IMR-90 (cell line): Measurements from ENCODE around the gene MICU1. TPM values are rescaled to one million over a fixed set of nuclear protein-coding genes. Genes with fewer than 3 reads are reported as not detected.

Source experiments
- ATAC-seq: fragments of 200-7000 bp; cut with Tn5 transposase; 2 replicates; pipeline ENCODE4 v1.9.1; 2020; ENCODE audit warnings: low read depth, mild to moderate bottlenecking, moderate library complexity
- BruUV-seq: library from RNA; stranded (reverse); fragments of 400-500 nt; replicated peaks from 2 replicates; lab custom pipeline; 2021; lab: Mats Ljungman, UMichigan
- CTCF ChIA-PET: fragments of 300-600 bp; formaldehyde crosslinking; extraction: SDS; loops from one replicate; lab custom pipeline; 2021; ENCODE audit warnings: antibody characterized with exemption; lab: Yijun Ruan, JAX
- POLR2A ChIA-PET: fragments of 300-600 bp; sonication (Branson Sonifier 250); formaldehyde crosslinking; loops from one replicate; lab custom pipeline; 2022; ENCODE audit warnings: antibody characterized with exemption; ENCODE audit not compliant: unreplicated experiment; lab: Charles Lee
- DNase-seq: peaks from one replicate; pipeline ENCODE4 v3.0.0; 2013
- H2AFZ ChIP-seq: replicated peaks from 2 replicates; pipeline ENCODE3; 2013; ENCODE audit warnings: low read length, mild to moderate bottlenecking; ENCODE audit not compliant: poor library complexity
- H2AK5ac ChIP-seq: 2 replicates; pipeline ENCODE4 v1.6.1; 2013; ENCODE audit warnings: low read depth, low read length, inconsistent platforms
- H2AK9ac ChIP-seq: replicated peaks from 2 replicates; pipeline ENCODE3; 2013; ENCODE audit warnings: mild to moderate bottlenecking, low read depth, low read length, moderate library complexity; ENCODE audit not compliant: poor library complexity
- H2BK120ac ChIP-seq: 2 replicates; pipeline ENCODE4 v1.6.1; 2013; ENCODE audit warnings: low read depth, low read length, inconsistent platforms
- H2BK15ac ChIP-seq: 3 replicates; pipeline ENCODE4 v1.6.1; 2013; ENCODE audit warnings: low read depth, low read length, inconsistent platforms
- H2BK20ac ChIP-seq: 2 replicates; pipeline ENCODE4 v1.6.1; 2013; ENCODE audit warnings: low read depth, mild to moderate bottlenecking, inconsistent platforms, low read length, moderate library complexity
- H2BK5ac ChIP-seq: 2 replicates; pipeline ENCODE4 v1.6.1; 2013; ENCODE audit warnings: mild to moderate bottlenecking, low read depth, low read length, inconsistent platforms; ENCODE audit not compliant: poor library complexity, severe bottlenecking
- H3K14ac ChIP-seq: replicated peaks from 2 replicates; pipeline ENCODE4 v1.6.1; 2013; ENCODE audit warnings: low read depth, low read length, inconsistent platforms
- H3K18ac ChIP-seq: 2 replicates; pipeline ENCODE4 v1.6.1; 2013; ENCODE audit warnings: low read depth, low read length, control low read depth
- H3K23ac ChIP-seq: 2 replicates; pipeline ENCODE4 v1.6.1; 2013; ENCODE audit warnings: low read depth, low read length, inconsistent platforms
- H3K27ac ChIP-seq: 2 replicates; pipeline ENCODE4 v1.5.1; 2013; ENCODE audit warnings: mild to moderate bottlenecking, control low read depth, low read length; ENCODE audit not compliant: insufficient read depth
- H3K27me3 ChIP-seq: 2 replicates; pipeline ENCODE4 v1.6.1; 2013; ENCODE audit warnings: low read length; ENCODE audit not compliant: control insufficient read depth, insufficient read depth
- H3K36me3 ChIP-seq: 2 replicates; pipeline ENCODE4 v1.6.1; 2013; ENCODE audit warnings: low read length, mixed read lengths; ENCODE audit not compliant: control insufficient read depth, insufficient read depth
- H3K4ac ChIP-seq: 2 replicates; pipeline ENCODE4 v1.6.1; 2013; ENCODE audit warnings: low read depth, low read length, inconsistent platforms
- H3K4me1 ChIP-seq: 2 replicates; pipeline ENCODE4 v1.6.1; 2013; ENCODE audit warnings: low read length, mixed read lengths; ENCODE audit not compliant: control insufficient read depth, insufficient read depth
- H3K4me2 ChIP-seq: 2 replicates; pipeline ENCODE4 v1.6.1; 2013; ENCODE audit warnings: low read depth, mild to moderate bottlenecking, control low read depth, low read length, moderate library complexity
- H3K4me3 ChIP-seq: 2 replicates; pipeline ENCODE4 v1.5.1; 2013; ENCODE audit warnings: low read depth, mild to moderate bottlenecking, control low read depth, low read length, moderate library complexity; ENCODE audit not compliant: insufficient read depth
- H3K56ac ChIP-seq: 2 replicates; pipeline ENCODE4 v1.6.1; 2013; ENCODE audit warnings: low read length, inconsistent platforms; ENCODE audit not compliant: insufficient read depth; ENCODE audit errors: extremely low read depth
- H3K79me1 ChIP-seq, 2 experiments: 2 replicates each; pipeline ENCODE4 v1.6.1; 2013; ENCODE audit warnings: low read length in 2 of 2, inconsistent platforms in 1 of 2, low read depth in 1 of 2
- H3K9ac ChIP-seq: 2 replicates; pipeline ENCODE4 v1.6.1; 2013; ENCODE audit warnings: low read depth, low read length, control low read depth
- H3K9me1 ChIP-seq: 2 replicates; pipeline ENCODE4 v1.6.1; 2013; ENCODE audit warnings: low read length, inconsistent platforms; ENCODE audit not compliant: insufficient read depth
- H3K9me3 ChIP-seq: 2 replicates; pipeline ENCODE4 v1.6.1; 2013; ENCODE audit warnings: low read length; ENCODE audit not compliant: control insufficient read depth, insufficient read depth
- H4K20me1 ChIP-seq: 2 replicates; pipeline ENCODE4 v1.6.1; 2013; ENCODE audit warnings: low read length, inconsistent platforms; ENCODE audit not compliant: insufficient read depth
- H4K5ac ChIP-seq: 2 replicates; pipeline ENCODE4 v1.6.1; 2013; ENCODE audit warnings: mild to moderate bottlenecking, low read depth, low read length, control low read depth
- H4K8ac ChIP-seq, 2 experiments: 2 replicates each; pipeline ENCODE4 v1.6.1; 2013; ENCODE audit warnings: low read depth in 2 of 2, low read length in 2 of 2, control low read depth in 1 of 2, inconsistent platforms in 1 of 2
- H4K91ac ChIP-seq: 2 replicates; pipeline ENCODE4 v1.6.1; 2013; ENCODE audit warnings: low read depth, low read length, inconsistent platforms; ENCODE audit not compliant: insufficient read depth
- BHLHE40 ChIP-seq: fragments of 150-350 bp; IDR thresholded peaks from 2 replicates; pipeline ENCODE4 v1.6.1; 2016; ENCODE audit warnings: mild to moderate bottlenecking, low read depth, low read length
- CEBPB ChIP-seq: IDR thresholded peaks from 2 replicates; pipeline ENCODE4 v1.6.1; 2012; ENCODE audit warnings: low read depth, low read length, improper control_type of control experiment
- CHD1 ChIP-seq: IDR thresholded peaks from 2 replicates; pipeline ENCODE4 v1.6.1; 2012; ENCODE audit warnings: low read depth, low read length, improper control_type of control experiment
- ELK1 ChIP-seq: fragments of 150-350 bp; IDR thresholded peaks from 2 replicates; pipeline ENCODE4 v1.6.1; 2016; ENCODE audit warnings: low read depth, mild to moderate bottlenecking, low read length, moderate library complexity, borderline replicate concordance
- FOS ChIP-seq: fragments of 150-350 bp; IDR thresholded peaks from 2 replicates; pipeline ENCODE4 v1.6.1; 2016; ENCODE audit warnings: low read depth, low read length
- MAFK ChIP-seq: IDR thresholded peaks from 2 replicates; pipeline ENCODE4 v1.6.1; 2012; ENCODE audit warnings: low read depth, low read length, improper control_type of control experiment
- MAZ ChIP-seq: IDR thresholded peaks from 2 replicates; pipeline ENCODE4 v1.6.1; 2012; ENCODE audit warnings: low read depth, mild to moderate bottlenecking, low read length, improper control_type of control experiment, moderate library complexity, borderline replicate concordance
- MXI1 ChIP-seq: IDR thresholded peaks from 2 replicates; pipeline ENCODE4 v1.6.1; 2012; ENCODE audit warnings: low read depth, mild to moderate bottlenecking, low read length, moderate library complexity, borderline replicate concordance
- NFE2L2 ChIP-seq: fragments of 150-350 bp; IDR thresholded peaks from 2 replicates; pipeline ENCODE4 v1.6.1; 2016; ENCODE audit warnings: low read depth, mild to moderate bottlenecking, low read length
- POLR2A ChIP-seq: IDR thresholded peaks from 2 replicates; pipeline ENCODE4 v1.6.1; 2012; ENCODE audit warnings: mild to moderate bottlenecking, low read depth, low read length
- RAD21 ChIP-seq: IDR thresholded peaks from 2 replicates; pipeline ENCODE4 v1.6.1; 2012; ENCODE audit warnings: low read length, improper control_type of control experiment
- RCOR1 ChIP-seq: IDR thresholded peaks from 2 replicates; pipeline ENCODE4 v1.6.1; 2012; ENCODE audit warnings: mild to moderate bottlenecking, low read length, improper control_type of control experiment; ENCODE audit not compliant: insufficient replicate concordance
- RFX5 ChIP-seq: IDR thresholded peaks from 2 replicates; pipeline ENCODE4 v1.8.0; 2012; ENCODE audit warnings: low read depth, mild to moderate bottlenecking, low read length, moderate library complexity
- SMC3 ChIP-seq: fragments of 150-350 bp; IDR thresholded peaks from 2 replicates; pipeline ENCODE4 v1.6.1; 2016; ENCODE audit warnings: low read depth, mild to moderate bottlenecking, antibody characterized with exemption, low read length, moderate library complexity
- WGBS, 2 experiments: methylation state at CpG; one replicate each; pipeline versions ENCODE4 v1.1.5 to v1.1.7; 2013; ENCODE audit warnings: missing lambda C conversion rate in 2 of 2; ENCODE audit not compliant: insufficient read length in 1 of 2; ENCODE audit errors: extremely low coverage in 2 of 2; 5-methylcytosine and 5-hydroxymethylcytosine counted together
- dilution Hi-C: fragments of 300-500 bp; cut with HindIII; formaldehyde crosslinking; loops from one replicate; pipeline ENCODE4 v1.14.3; 2018; ENCODE audit warnings: low sequenced_read_pairs; ENCODE audit not compliant: unreplicated experiment
- in situ Hi-C: fragments of 300-500 bp; cut with MboI; formaldehyde crosslinking; loops from 3 replicates; pipeline ENCODE4 v1.14.3; 2019; ENCODE audit warnings: low sequenced_read_pairs, inconsistent platforms, mixed read lengths
- intact Hi-C: fragments of 100-400 bp; cut with micrococcal nuclease; formaldehyde crosslinking; loops from 2 replicates; pipeline ENCODE4 v1.10.0; 2022
- polyA plus RNA-seq, 3 experiments: library from polyadenylated mRNA; depleted of rRNA; stranded (reverse); fragments of >200 nt; gene quantifications; 2 replicates each; pipeline ENCODE4 v1.2.3, GENCODE V29; 2012; ENCODE audit warnings: low replicate concordance in 1 of 3
- total RNA-seq: library from RNA; depleted of rRNA; stranded (reverse); fragments of >200 nt; gene quantifications from 2 replicates; pipeline ENCODE4 v1.2.3, GENCODE V29; 2012
- TF ChIP-seq, protein P1 (sequence below): conservative IDR thresholded peaks from 2 replicates; pipeline ENCODE4 v1.5.1; 2012; ENCODE audit warnings: mild to moderate bottlenecking, low read depth, low read length, improper control_type of control experiment
- TF ChIP-seq, protein P2 (sequence below): fragments of 150-350 bp; IDR thresholded peaks from 2 replicates; pipeline ENCODE4 v1.6.1; 2017; ENCODE audit warnings: mild to moderate bottlenecking, antibody characterized with exemption, low read length, low read depth

MICU1 gene
- total and polyA plus RNA-seq, 2 of the 4 experiments (the other 2 are of a cell fraction), result 43.6 to 44.7 TPM

GRCh38 chr10:72573079-72573478 is 52.8 kb downstream of the MICU1 start:
- no peak overlapping the region for H3K4ac ChIP-seq
- no peak for ATAC-seq
- H4K8ac ChIP-seq, result no peak overlapping the region
- no peak overlapping the region for H3K4me2 ChIP-seq
- no peak overlapping the region for H3K14ac ChIP-seq
- H2AFZ ChIP-seq, result no peak overlapping the region
- H3K9me1 ChIP-seq, result peaks cover 6% of the 10 kb centered on the region
- DNase-seq, result no peak
- TF ChIP-seq RFX5, result no peak
- no peak for TF ChIP-seq CHD1
- no peak for TF ChIP-seq NFE2L2
- TF ChIP-seq, protein P1, sequence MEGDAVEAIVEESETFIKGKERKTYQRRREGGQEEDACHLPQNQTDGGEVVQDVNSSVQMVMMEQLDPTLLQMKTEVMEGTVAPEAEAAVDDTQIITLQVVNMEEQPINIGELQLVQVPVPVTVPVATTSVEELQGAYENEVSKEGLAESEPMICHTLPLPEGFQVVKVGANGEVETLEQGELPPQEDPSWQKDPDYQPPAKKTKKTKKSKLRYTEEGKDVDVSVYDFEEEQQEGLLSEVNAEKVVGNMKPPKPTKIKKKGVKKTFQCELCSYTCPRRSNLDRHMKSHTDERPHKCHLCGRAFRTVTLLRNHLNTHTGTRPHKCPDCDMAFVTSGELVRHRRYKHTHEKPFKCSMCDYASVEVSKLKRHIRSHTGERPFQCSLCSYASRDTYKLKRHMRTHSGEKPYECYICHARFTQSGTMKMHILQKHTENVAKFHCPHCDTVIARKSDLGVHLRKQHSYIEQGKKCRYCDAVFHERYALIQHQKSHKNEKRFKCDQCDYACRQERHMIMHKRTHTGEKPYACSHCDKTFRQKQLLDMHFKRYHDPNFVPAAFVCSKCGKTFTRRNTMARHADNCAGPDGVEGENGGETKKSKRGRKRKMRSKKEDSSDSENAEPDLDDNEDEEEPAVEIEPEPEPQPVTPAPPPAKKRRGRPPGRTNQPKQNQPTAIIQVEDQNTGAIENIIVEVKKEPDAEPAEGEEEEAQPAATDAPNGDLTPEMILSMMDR, result no peak
- no peak for TF ChIP-seq RCOR1
- no peak for TF ChIP-seq CEBPB
- TF ChIP-seq POLR2A, result no peak
- TF ChIP-seq, protein P2, sequence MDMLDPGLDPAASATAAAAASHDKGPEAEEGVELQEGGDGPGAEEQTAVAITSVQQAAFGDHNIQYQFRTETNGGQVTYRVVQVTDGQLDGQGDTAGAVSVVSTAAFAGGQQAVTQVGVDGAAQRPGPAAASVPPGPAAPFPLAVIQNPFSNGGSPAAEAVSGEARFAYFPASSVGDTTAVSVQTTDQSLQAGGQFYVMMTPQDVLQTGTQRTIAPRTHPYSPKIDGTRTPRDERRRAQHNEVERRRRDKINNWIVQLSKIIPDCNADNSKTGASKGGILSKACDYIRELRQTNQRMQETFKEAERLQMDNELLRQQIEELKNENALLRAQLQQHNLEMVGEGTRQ, result no peak
- TF ChIP-seq ELK1, result no peak
- TF ChIP-seq MXI1, result no peak
- no peak for TF ChIP-seq SMC3
- no peak for TF ChIP-seq MAZ
- TF ChIP-seq FOS, result no peak
- TF ChIP-seq BHLHE40, result no peak
- TF ChIP-seq MAFK, result no peak
- no peak for TF ChIP-seq RAD21
- no peak overlapping the region for H3K27ac ChIP-seq
- no peak overlapping the region for H2BK20ac ChIP-seq
- no peaks in the 10 kb centered on the region for H3K4me1 ChIP-seq
- no peak overlapping the region for H2AK9ac ChIP-seq
- H2BK120ac ChIP-seq, result no peak overlapping the region
- no peak overlapping the region for H2BK5ac ChIP-seq
- no peaks in the 10 kb centered on the region for H3K27me3 ChIP-seq
- H3K79me1 ChIP-seq, result peaks cover 22 to 44% of the 10 kb centered on the region in 2 experiments
- no peak overlapping the region for H3K18ac ChIP-seq
- H4K20me1 ChIP-seq, result no peaks in the 10 kb centered on the region
- H3K36me3 ChIP-seq, result no peaks in the 10 kb centered on the region
- H2BK15ac ChIP-seq, result no peak overlapping the region
- no peak overlapping the region for H4K5ac ChIP-seq
- no peak overlapping the region for H3K56ac ChIP-seq
- WGBS, 2 experiments, result no CpG with 5 or more reads among the region's 2 CpGs
- in situ Hi-C loops (no loop called here), dilution Hi-C loops (no loop called here), intact Hi-C loops (no loop called here)
- H3K4me3 ChIP-seq, result no peak overlapping the region
- POLR2A ChIA-PET, result no interaction called here
- no peaks in the 10 kb centered on the region for H3K9me3 ChIP-seq
- H2AK5ac ChIP-seq, result no peak overlapping the region
- H3K23ac ChIP-seq, result no peak overlapping the region
- no TSS peak for BruUV-seq
- H4K91ac ChIP-seq, result no peak overlapping the region
- CTCF ChIA-PET, result no interaction called here
- no peak overlapping the region for H3K9ac ChIP-seq
